H1 (cell line): Measurements from ENCODE around the gene LFNG.

ENCODE experiments used
- BRCA1 ChIP-seq: IDR thresholded peaks from 2 replicates; pipeline ENCODE4 v1.6.1; 2012; ENCODE audit warnings: low read depth, low read length, improper control_type of control experiment
- CTCF ChIP-seq, 3 experiments: IDR thresholded peaks; 1 replicate in 2 of 3; 2 replicates in 1 of 3; pipeline versions ENCODE4 v1.5.1 to v1.6.1; 2011; ENCODE audit warnings: low read length in 3 of 3, mild to moderate bottlenecking in 3 of 3, inconsistent platforms in 2 of 3, low read depth in 1 of 3, moderate library complexity in 1 of 3; ENCODE audit not compliant: insufficient read depth in 1 of 3; ENCODE audit errors: control extremely low read depth in 1 of 3
- EGR1 ChIP-seq: IDR thresholded peaks from 2 replicates; pipeline ENCODE4 v1.6.1; 2011; ENCODE audit warnings: low read depth, low read length, borderline replicate concordance
- EZH2 ChIP-seq: fragments of 200-600 bp; sonication (generic); IDR thresholded peaks from 2 replicates; pipeline ENCODE4 v1.7.1; 2012; ENCODE audit warnings: low read depth, mild to moderate bottlenecking, moderate library complexity, low read length, inconsistent platforms; ENCODE audit not compliant: severe bottlenecking
- GABPA ChIP-seq: IDR thresholded peaks from 2 replicates; pipeline ENCODE4 v1.6.1; 2011; ENCODE audit warnings: mild to moderate bottlenecking, low read length, moderate library complexity, borderline replicate concordance; ENCODE audit not compliant: insufficient read depth
- NANOG ChIP-seq: IDR thresholded peaks from 2 replicates; pipeline ENCODE4 v1.6.1; 2011; ENCODE audit warnings: low read length, low read depth, mild to moderate bottlenecking, inconsistent platforms; ENCODE audit not compliant: insufficient read depth, poor library complexity, severe bottlenecking
- NRF1 ChIP-seq: IDR thresholded peaks from 2 replicates; pipeline ENCODE4 v1.6.1; 2011; ENCODE audit warnings: mild to moderate bottlenecking, low read depth, low read length, improper control_type of control experiment
- POLR2A ChIP-seq, 2 experiments: IDR thresholded peaks; 1 replicate in 1 of 2; 2 replicates in 1 of 2; pipeline ENCODE4 v1.6.1; 2011; ENCODE audit warnings: low read depth in 2 of 2, low read length in 2 of 2, mild to moderate bottlenecking in 2 of 2; ENCODE audit errors: control extremely low read depth in 1 of 2
- POLR2AphosphoS5 ChIP-seq: IDR thresholded peaks from 2 replicates; pipeline ENCODE4 v1.6.1; 2011; ENCODE audit warnings: low read depth, low read length
- POU5F1 ChIP-seq: IDR thresholded peaks from 2 replicates; pipeline ENCODE4 v1.6.1; 2011; ENCODE audit warnings: low read depth, mild to moderate bottlenecking, low read length, moderate library complexity
- RNF2 ChIP-seq: fragments of 200-900, 300-1000 bp; sonication (generic); IDR thresholded peaks from 2 replicates; pipeline ENCODE4 v1.7.1; 2016; ENCODE audit warnings: borderline replicate concordance, low read depth, mild to moderate bottlenecking, antibody characterized with exemption, low read length; ENCODE audit not compliant: poor library complexity, severe bottlenecking; ENCODE audit errors: missing control alignments
- TAF7 ChIP-seq: optimal IDR thresholded peaks from 2 replicates; pipeline ENCODE3; 2011; ENCODE audit warnings: low read depth, mild to moderate bottlenecking, inconsistent platforms, low read length, moderate library complexity, borderline replicate concordance
- TEAD4 ChIP-seq: IDR thresholded peaks from 2 replicates; pipeline ENCODE4 v1.6.1; 2012; ENCODE audit warnings: low read depth, low read length, inconsistent platforms, mixed read lengths

GRCh38 chr7:2503056-2503941 lies 16.3 kb upstream of the LFNG start:
- no peak for TF ChIP-seq CTCF (IDR thresholded peaks at IDR 0.05; ENCODE audit: control extremely low read depth in 1 of 3, insufficient read depth in 1 of 3, low read depth in 1 of 3, low read length in 3 of 3)
- TF ChIP-seq EGR1, result no peak
- no peak for TF ChIP-seq POU5F1
- no peak for TF ChIP-seq GABPA
- TF ChIP-seq RNF2, result no peak
- TF ChIP-seq BRCA1, result no peak
- no peak for TF ChIP-seq TEAD4
- TF ChIP-seq POLR2AphosphoS5, result no peak
- TF ChIP-seq POLR2A (IDR thresholded peaks at IDR 0.05; ENCODE audit: control extremely low read depth in 1 of 2, low read depth in 2 of 2, low read length in 2 of 2), result no peak
- TF ChIP-seq NRF1, result no peak
- TF ChIP-seq NANOG, result no peak
- TF ChIP-seq TAF7, result no peak
- TF ChIP-seq EZH2, result no peak
